Frontal cortex (tissue), 4 donors: ENCODE data around the gene CHRNB1. TPM values are rescaled to one million over a fixed set of nuclear protein-coding genes. Genes with fewer than 3 reads are reported as not detected.

Source experiments
- DNase-seq, 2 donors: peaks; one replicate each; pipeline ENCODE4 v3.0.0; 2012; ENCODE audit warnings: low spot score in 2 of 2
- FAIRE-seq: peaks from 2 replicates; lab custom pipeline; 2012; peaks lifted over from hg19 to GRCh38; lab: Jason Lieb, UNC
- total RNA-seq: library from RNA; depleted of rRNA; stranded (reverse); fragments of >200 nt; gene quantifications from one replicate; pipeline ENCODE4 v1.2.3, GENCODE V29; 2014
- donor health status: control.
- donor health status: control.
- donor health status: control.

CHRNB1 gene, protein sequence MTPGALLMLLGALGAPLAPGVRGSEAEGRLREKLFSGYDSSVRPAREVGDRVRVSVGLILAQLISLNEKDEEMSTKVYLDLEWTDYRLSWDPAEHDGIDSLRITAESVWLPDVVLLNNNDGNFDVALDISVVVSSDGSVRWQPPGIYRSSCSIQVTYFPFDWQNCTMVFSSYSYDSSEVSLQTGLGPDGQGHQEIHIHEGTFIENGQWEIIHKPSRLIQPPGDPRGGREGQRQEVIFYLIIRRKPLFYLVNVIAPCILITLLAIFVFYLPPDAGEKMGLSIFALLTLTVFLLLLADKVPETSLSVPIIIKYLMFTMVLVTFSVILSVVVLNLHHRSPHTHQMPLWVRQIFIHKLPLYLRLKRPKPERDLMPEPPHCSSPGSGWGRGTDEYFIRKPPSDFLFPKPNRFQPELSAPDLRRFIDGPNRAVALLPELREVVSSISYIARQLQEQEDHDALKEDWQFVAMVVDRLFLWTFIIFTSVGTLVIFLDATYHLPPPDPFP
- 16.7 TPM for total RNA-seq

DNA sequence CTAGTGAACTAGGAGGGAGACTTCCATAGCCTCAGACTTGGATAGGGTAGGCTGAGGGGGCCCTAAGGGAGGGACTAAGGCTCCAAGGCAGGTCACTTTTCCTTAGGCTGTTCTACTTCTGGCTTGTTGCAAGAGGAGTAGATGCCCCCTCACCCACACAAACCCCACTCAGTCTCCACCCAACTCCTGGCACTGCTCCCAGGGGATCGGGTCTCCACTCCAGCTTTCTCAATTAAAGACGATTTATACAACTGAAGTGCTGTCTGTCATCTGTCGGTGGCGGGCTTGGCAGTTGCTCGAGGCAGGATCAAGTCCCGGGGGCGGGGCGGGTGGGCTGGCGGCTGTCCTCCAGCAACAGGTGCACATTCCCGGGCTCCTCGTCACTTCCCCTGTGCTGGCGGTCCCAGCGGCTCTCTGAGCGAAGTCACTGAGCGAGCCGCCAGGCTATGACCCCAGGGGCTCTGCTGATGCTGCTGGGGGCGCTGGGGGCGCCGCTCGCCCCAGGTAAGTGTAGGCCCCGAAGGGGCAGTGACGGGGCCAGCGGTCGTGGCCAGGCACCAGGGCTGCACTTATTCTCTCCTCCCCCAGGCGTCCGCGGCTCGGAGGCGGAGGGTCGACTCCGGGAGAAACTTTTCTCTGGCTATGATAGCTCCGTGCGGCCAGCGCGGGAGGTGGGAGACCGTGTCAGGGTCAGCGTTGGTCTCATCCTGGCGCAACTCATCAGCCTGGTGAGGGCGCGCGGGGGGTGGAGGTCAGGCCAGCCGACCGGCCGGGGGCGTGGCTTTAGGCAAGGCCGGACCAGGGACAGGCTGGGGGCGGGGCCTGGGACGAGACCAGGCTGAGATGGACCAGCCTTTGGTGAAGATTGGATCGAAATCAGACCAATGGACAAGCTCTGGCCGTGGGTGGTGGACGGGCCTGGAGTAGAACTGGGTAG lies at the start of gene CHRNB1:
TSS of gene CHRNB1 (plus strand) at position 380 of the 937 bp plus-strand sequence. CDS start at position 447, 67 bp downstream.
- FAIRE-seq (no peak), DNase-seq (peak; percentile 81 to 85)

DNA sequence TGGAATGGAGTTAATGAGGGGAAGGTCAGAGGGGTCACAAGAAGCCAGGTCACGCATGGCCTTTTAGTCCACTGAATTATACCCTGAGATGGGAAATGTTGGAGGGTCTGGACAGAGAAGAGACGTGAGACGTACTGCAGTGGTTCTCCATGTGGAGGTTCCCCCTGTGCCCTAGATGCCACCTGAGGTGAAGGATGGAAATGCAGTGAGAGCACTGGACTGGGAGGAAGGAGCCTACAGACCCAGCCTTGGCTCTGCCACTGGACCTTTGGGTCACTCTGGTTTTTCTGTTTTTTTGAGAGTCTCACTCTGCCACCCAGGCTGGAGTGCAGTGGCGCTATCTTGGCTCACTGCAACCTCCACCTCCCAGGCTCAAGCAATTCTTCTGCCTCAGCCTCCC lies 48.7 kb upstream of the CHRNB1 start:
- no peak for FAIRE-seq
- no peak for DNase-seq

DNA sequence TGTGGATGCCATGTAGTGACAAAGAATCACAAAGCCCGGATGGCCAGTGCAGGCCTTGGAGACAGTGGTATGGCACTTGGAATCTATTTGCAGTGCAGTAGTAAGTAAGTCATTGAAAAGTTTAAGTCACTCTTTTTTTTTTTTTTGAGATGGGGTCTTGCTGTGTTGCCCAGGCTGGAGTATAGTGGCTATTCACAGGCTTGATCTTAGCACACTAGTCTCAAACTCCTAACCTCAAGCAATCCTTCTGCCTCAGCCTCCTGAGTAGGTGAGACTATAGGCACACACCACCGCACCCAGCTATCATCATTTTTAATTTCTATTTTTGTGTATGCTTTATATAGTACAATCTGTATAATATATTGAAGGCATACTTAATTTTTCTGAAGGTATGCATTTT lies 46.2 kb upstream of the CHRNB1 start:
- FAIRE-seq (no peak), DNase-seq (no peak)

DNA sequence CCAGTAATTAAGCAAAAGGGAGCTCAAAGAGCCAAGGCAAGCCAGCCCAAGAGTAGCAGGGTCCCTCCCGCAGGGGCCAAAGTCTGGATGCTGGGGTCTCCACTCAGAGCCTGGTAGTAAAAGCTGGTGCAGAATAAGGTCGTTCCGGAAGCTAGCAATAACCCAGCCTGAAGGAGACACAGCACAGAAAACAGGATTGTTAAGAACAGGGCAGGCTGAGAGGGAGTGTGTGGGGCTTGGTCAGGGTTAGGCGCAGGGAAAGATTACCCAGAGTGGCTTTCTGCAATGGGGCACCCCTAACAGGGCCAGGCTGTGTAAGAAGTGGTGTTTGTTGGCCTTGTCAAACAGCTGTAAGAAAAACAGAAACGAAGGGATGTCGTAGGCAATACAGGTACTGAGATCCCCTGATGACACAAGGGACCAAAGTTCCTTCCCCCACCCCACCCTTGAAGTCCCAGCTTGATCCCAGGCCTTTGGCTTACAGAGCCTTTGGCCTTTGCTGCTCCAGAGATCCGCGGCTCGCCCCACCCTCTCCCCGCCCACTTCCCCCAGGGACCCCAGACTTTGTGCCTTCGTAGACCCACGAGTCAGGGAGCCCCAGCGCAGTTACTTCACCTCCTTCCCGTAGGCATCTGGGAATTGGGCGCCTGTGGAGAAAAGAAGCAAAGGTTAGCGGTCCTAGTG lies 41.7 kb upstream of the CHRNB1 start:
- DNase-seq = no peak

DNA sequence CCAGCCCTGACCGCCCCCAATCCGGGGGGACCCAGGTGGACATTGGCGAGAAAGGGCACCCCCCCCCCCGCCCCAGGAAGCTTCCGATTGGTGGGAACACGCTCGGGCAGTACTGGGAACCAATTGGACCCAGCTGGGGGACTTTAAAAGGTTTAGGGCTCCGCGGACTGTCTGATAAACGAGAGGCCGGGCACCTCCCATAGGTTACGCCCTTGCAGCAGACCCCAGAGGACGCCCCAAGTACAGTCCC lies 41.2 kb upstream of the CHRNB1 start:
- no peak for FAIRE-seq

More for the DNA sequence above, 41.7 kb upstream of the CHRNB1 start:
- FAIRE-seq = no peak

DNA sequence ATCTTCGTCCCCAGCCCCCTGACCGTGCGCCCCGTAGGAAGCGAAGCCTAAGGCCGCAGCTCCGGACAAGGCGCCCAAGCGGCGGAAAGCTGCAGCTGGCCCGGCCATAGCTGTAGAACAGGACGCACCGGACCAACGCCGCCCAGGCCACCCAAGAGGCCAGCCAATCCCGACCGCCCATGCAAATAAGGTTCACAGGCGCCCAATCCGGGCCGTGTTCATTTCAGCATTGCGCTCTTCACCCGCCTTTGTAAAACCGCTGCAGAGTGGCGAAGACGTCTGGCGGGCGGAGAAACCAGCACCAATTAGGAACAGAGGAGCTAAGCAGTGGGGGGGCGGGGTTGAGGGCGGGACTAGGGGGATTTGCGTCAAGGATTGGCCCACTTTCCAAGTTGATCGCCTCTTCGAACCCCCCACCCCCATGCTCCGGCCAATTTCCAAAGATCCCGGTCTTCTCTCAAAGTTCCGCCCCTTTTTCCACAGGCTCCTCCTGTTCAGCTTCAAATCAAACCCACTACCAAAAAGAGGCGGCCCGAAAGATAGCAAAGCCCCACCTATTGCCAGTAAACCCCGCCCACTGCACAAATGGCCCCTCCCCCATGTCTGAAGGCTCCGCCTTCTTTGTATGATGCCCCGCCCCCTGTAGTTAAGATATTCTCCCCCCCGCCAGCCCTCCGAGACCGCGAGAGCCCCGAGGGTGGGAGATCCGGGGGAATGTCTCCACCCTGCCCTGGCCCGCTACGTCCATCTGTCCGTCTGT lies 40.7 kb upstream of the CHRNB1 start, which contains the start of gene TMEM256:
TSS of gene TMEM256 (minus strand) at position 121 of the 760 bp plus-strand sequence. CDS start at position 108, 13 bp downstream.
- FAIRE-seq = peak; percentile 95
- DNase-seq = peak; percentile 94

More for the DNA sequence above, 41.2 kb upstream of the CHRNB1 start:
- DNase-seq = no peak

DNA sequence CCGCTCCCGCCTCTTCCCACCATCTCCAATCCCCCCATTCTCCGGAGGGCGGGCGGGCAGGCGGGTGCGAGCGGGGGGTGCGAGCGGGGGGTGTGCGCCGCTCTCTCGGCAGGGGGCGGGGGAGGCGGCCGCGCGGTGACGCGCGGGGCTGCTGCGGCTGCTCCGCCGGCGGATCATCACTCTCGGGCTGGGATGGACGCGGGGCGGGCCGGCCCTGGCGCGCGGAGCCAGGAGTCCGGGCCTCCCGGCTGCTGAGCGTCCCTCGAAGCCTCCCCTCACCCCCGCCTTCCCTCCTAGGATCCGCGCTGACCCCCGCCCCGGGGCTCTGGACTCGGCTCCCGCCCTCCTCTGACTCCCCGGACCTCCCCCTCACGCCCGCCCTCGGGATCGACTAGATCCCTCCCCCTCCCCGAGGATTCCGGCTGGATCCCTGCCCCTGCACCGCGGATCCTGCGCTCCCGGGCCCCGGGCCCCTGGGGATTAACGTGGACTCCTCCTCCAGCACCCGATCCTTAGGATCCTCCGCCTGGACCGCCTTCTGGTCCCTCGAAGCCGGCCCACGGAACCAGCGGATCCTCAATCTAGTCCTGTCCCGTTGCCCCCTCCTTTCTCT lies 40.0 kb upstream of the CHRNB1 start:
- DNase-seq (peak; percentile 80 to 89), FAIRE-seq (no peak)

DNA sequence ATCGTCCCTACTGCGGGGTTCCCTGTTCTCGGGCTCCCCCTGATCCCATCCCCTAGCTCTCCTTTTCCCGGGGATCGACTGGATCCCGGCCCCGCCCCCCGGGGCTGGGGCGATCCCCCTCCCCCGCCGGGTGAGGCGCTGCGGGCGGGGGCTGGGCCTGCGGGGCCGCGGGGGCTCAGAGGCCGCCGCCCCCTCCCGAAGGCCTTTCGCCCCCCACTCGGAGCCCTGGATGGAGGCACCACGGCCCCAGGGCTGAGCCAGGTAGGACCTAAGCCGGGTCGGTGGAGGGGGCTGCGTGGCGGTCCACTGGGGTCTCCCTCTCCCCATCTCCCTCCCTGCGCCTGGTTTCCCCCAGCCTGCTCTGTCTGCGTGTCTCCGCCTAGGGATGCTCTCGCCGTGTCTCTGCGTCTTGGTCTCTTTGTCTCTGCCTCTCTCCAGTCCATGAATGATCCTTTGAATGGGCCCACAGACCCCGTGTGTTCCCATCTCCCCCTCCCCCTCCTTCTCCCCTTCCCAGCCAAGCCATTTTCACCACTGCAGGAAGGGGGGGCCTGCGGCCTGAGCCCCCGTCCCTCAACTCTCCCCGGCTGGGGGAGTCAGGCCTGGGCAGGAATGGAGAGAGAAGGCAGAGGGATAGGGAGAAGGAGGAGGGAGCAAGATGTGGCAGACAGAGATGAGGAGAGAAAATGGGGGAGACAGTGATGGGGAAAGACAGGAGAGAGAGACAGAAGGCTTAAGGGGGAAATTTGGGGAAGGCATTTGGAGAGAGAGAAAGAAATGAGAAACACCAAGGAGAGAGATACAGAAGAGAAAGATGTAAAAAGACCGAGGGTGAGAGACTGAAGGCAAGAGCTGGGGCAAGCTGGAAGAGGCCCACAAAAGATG lies 39.3 kb upstream of the CHRNB1 start:
- DNase-seq = no peak
- no peak for FAIRE-seq

DNA sequence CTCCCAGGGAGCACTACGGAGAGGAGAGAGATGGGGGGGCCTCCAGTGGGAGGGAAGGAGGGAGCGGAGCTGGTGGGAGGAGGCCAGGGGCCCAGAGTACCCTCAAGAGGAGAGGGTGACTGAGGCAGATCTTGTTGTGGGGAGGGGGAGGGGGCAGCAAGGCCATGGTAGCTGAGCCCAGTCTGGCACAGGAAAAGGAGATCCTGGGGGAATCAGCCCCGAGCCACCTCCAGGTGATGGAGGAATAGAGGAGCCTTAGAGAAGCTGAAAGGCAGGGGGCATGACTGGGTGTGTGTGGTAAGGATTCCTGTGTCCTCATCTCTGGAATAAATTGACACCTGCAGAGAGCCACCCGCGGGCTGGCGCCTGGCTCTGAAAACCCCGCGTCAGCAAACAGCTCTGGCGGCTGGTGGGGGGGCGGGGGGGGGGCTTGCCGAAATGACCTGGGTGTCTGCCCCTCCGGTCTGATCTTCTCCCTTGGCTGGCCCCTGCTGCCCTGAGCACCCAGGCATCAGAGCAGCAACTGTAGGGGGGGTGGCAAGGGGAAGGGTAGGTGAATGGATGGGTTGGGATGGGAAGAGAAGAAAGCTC lies 38.5 kb upstream of the CHRNB1 start:
- FAIRE-seq = no peak
- no peak for DNase-seq

DNA sequence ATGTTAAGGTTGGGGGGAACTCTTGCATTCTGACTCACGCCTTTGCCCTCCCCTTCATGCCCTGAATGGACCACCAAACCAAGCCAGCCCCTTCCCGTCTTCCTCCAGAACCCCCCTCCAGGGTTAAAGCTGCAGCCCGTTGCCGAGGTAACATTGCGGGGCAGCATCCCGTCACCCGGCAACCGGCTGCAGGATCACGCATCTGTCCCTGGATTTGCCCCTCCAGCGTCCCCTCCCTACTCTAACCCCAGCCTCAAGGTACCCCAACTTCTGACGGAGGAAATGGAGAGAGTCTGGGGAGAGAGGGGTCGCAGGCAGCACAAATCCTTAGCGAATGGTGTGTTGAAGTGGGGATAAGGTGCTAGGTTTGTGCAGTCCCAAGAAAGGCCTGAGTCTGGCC lies 37.8 kb upstream of the CHRNB1 start:
- no peak for FAIRE-seq
- DNase-seq = no peak

DNA sequence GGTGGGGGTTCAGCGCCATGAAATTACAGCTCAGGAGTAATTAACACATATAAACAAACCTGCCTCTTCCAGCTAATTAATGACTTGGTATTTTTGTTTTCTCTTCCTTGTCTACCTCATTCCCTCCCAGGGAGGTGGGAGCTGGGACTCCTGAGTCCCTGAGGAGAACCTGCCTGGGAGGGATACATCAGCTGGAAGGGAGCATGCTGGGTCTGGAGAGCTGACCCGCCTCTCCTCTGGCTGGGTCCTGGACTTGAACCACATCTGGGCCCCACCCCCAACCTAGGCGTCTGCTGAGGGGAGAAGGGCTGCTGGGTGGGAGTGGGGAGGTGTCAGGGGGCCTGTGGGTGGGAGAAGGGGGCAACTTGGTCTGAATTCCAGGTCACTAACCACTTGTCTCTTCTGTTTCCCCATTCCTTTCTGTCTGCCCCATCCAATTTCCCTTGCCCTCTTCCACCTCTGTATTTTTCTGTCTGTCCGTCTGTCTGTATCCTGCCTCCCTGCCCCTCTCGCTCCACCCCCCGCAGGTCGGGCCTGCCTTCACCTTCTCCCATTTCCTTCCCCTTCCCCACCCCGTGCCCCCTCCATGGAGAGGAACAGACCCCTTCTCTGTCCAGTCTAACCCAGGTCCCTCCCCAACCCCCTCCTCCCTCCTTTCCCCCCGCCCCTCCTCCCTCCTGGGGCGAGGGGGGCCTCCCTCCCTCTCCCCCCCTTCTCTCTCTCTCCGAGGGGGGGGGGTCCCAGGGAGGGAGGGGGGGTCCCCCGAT lies 37.2 kb upstream of the CHRNB1 start, which contains the start of gene NLGN2:
TSS of gene NLGN2 (plus strand) at position 361 of the 767 bp plus-strand sequence. CDS start 411 bp downstream, outside the sequence.
- no peak for FAIRE-seq
- DNase-seq = no peak

DNA sequence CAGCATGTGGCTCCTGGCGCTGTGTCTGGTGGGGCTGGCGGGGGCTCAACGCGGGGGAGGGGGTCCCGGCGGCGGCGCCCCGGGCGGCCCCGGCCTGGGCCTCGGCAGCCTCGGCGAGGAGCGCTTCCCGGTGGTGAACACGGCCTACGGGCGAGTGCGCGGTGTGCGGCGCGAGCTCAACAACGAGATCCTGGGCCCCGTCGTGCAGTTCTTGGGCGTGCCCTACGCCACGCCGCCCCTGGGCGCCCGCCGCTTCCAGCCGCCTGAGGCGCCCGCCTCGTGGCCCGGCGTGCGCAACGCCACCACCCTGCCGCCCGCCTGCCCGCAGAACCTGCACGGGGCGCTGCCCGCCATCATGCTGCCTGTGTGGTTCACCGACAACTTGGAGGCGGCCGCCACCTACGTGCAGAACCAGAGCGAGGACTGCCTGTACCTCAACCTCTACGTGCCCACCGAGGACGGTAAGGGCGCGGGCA lies 36.6 kb upstream of the CHRNB1 start:
- FAIRE-seq = no peak

DNA sequence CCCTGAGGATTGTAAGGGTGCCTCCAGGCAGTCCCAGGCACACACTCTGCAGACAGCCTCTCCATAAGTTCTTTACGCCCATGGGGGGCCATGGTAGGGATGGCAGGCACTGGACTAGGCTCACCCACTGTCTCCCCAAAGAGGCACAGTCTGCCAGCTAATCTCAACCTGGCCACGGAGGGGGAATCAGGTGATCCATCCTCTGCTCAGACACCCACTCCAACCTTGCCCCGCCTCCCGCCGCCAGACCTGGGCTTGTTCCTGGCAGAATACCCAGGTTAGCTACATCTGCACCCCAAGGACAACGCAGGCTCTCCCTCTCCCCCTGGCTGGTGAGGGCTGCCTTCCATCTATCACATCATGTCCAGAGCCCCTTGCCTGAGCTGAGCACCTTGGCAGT lies 36.0 kb upstream of the CHRNB1 start:
- DNase-seq (no peak), FAIRE-seq (no peak)

More for the DNA sequence above, 36.6 kb upstream of the CHRNB1 start:
- DNase-seq = no peak

DNA sequence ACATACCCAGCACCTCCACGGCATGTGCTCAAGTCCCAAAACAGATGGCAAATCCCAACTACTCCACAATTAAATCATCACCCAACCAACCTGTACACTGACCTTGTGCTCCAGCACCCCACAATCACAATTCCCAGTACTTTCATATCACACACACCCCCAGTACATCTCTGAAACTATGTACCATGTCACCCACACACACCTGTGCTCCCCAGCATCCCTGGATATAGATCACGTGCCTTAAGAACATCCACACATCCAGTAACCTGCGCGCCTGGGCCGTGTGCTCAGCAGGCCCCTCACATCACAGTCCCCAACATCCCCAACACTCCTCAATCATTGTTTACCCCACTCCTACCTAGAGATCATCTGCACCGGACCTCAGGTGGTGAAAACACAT lies 35.1 kb upstream of the CHRNB1 start:
- no peak for DNase-seq
- no peak for FAIRE-seq

DNA sequence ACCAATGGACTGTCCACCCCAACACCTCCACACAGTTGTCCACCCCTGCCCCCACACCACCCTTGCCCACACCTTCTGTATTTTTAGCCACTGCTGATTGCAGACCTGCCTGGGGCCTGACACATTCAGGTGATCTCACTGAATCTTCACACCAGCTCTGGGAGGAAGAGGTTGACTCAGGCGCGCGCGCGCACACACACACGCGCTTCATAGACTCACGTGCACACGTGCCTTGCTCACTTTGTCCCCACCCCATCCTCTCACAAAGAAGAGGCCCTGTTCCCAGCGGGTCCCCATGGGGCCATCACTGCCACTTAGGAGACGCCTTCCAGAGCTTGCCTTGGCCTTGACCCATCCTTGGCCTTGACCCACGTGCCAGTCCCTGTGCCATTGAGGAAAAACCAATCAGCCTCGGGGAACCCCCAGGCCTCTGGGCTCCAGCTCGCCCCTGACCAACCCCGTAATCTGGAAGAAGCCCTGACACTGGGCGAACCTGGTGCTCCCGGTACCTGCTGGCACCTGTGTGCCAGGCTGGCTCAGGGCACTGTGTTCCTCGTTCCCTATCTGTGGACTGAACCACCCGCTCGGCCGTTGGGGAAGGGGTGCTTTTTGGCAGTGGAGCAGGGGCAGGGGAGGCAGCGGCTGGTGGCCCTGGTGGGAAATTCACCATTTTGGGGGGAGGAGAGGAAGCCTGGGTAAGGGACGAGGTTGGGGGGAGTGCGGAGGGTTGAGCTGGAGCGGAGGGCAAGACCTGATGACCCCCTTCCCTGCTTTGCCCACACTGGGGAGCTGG lies 34.0 kb upstream of the CHRNB1 start:
- DNase-seq = no peak
- no peak for FAIRE-seq

DNA sequence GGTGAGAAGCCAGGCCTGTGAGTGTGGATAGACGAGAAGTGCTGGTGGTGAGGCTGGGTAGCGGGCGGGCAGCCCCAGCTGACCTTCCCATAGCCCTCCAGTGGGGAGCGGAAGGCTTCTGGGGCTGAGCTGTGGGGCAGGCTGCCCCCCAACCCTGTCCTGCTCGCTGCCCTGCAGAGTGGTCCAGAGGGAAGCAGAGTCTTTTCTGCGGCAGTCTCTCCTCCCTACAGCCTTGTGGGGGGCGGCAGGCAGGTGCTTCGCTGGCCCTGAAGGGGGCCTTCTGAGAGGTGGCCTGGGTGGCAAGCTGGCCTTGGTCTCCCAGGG lies 33.5 kb upstream of the CHRNB1 start:
- DNase-seq = no peak
- FAIRE-seq = no peak
